GM21786 (cell line): ENCODE results near the gene PXDN.

ENCODE experiments used
- ATAC-seq: cut with Tn5 transposase; IDR thresholded peaks from one replicate; pipeline ENCODE4 v1.9.1; 2021; ENCODE audit not compliant: unreplicated experiment

PXDN gene

GRCh38 chr2:1754461-1755170 lies 10.3 kb upstream of the PXDN start:
- ATAC-seq: no peak

DNA sequence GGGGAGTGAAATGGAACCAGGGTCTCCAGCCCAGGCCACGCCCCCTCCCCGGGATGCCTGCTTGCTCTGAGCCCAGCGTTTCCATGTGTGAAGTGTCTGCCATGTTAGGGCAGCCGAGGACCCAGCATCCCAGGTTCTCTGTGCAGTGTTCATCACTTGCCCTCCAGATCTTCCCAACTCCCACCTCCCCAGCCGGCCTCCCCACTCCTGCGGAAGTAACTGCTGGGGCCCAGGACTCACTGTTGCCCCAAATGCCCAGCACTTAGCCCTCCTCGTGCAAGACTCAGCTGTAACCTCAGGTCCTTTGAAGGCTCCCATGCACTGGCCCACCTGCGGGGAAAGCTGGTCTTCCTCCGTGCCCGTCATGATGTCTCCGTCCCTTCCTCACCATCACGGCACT lies 9.7 kb upstream of the PXDN start:
- no peak for ATAC-seq

GRCh38 chr2:1752751-1753150 lies 8.4 kb upstream of the PXDN start:
- no peak for ATAC-seq

GRCh38 chr2:1751767-1752725 lies 7.7 kb upstream of the PXDN start:
- ATAC-seq: no peak

GRCh38 chr2:1750933-1751766 lies 6.8 kb upstream of the PXDN start:
- ATAC-seq: no peak

DNA sequence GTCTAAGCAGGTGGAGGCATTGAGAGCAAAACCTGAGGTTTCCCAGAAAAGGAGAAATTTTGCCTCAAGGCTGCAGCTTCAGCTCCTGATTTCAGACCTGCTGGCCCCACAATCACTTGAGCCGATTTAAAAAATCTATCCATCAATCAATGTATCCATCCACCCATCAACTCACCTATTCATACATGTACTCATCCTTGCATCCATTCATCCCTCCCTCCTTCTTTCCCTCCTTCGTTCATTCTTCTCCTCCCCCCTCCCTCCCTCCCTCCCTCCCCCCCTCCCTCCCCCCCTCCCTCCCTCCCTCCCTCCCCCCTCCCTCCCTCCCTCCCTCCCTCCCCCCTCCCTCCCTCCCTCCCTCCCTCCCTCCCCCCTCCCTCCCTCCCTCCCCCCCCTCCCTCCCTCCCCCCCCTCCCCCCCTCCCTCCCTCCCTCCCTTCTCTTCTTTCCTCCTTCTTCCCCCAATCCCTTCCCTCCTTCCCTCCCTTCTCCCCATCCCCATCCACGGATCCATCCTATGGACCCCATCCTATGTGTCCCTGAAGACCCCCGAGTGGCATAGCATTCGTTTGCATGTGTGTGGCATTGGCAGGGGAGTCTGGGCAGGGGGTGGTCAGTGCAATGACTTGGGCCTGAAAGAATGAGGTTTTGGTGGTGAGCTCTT lies 6.1 kb upstream of the PXDN start:
- no peak for ATAC-seq

DNA sequence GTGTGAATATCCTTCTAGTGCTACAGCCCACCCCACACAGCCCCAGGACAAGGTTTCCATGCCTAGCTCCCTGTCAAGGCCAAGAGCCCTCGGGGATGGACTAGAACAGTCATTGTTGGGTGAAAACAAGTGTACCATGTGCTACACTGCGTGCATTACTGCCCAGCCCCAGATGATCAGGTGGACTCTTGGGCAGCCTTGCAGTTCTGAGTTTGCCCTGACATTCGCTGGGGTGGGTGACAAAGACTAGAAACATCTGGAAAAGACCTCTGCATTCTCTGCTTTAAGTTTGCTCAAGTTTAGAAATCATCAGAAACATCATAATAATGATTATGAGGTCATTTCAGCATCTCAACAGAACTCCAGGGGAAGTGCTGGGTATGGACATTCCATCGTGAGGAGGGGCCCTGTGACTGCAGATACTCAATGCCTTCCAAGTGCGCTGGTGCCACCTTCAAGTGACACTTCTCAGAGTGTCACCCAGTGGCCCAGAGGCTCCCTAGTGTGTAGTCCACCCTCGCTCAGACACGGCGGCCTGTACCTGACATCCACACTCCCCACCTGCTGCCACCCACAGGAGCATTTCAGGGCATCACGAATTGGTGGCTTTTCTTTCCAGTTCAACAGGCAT lies 5.3 kb upstream of the PXDN start:
- no peak for ATAC-seq

- no peak for ATAC-seq
Measured at GRCh38 chr2:1748741-1749488, 4.6 kb upstream of the PXDN start.

DNA sequence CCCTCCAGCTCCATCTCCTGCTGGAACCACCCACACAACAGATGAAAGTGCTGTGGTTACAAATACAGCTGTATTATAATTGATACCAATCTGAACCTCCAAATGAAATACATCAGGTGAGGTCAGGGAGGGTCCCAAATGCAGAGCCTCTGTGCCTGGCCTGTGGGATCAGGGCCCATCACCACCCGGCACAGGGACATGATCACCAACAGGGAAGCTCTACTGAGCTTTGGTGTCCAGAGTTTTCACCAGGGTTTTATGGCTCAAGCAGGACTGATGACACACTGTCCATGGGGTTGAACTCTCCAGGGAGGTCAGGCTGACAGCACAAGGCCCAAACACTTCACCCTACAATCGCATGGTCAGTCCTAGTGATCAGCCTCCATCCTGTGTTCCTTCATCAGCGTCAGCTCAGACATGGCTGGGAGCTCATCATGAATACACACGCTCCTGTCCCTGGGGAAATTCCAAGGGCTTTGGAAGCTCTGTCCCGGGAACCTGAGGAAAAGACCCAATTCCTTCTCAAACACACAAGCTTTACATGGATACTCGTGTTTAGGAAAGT lies 3.9 kb upstream of the PXDN start:
- ATAC-seq: no peak

GRCh38 chr2:1747065-1747941 lies 3.0 kb upstream of the PXDN start:
- no peak for ATAC-seq

- no peak for ATAC-seq
Measured at GRCh38 chr2:1746174-1747064, 2.1 kb upstream of the PXDN start.

- no peak for ATAC-seq
Measured at GRCh38 chr2:1745171-1746023, 1.1 kb upstream of the PXDN start.

GRCh38 chr2:1744151-1744445 lies 217 bp downstream of the PXDN start:
- no peak for ATAC-seq

- ATAC-seq: no peak
Measured at GRCh38 chr2:1743396-1744150, 742 bp downstream of the PXDN start.

- ATAC-seq: no peak
Measured at GRCh38 chr2:1742681-1743395, 1.5 kb downstream of the PXDN start.
